PC-3 (cell line): ENCODE results near the gene TANGO6. TPM values are rescaled to one million over a fixed set of nuclear protein-coding genes. Genes with fewer than 3 reads are reported as not detected.

ENCODE experiments used
- ATAC-seq: fragments of 200-7000 bp; cut with Tn5 transposase; 2 replicates; pipeline ENCODE4 v1.9.1; 2020; ENCODE audit warnings: mild to moderate bottlenecking, moderate library complexity
- BruUV-seq: library from RNA; stranded (reverse); fragments of 400-500 nt; replicated peaks from 2 replicates; lab custom pipeline; 2021; lab: Mats Ljungman, UMichigan
- CTCF ChIA-PET: fragments of 300-600 bp; sonication (Branson Sonifier 250); formaldehyde crosslinking; loops from one replicate; lab custom pipeline; 2022; ENCODE audit warnings: antibody characterized with exemption; lab: Charles Lee
- POLR2A ChIA-PET: fragments of 300-600 bp; sonication (Branson Sonifier 250); formaldehyde crosslinking; loops from one replicate; lab custom pipeline; 2022; ENCODE audit warnings: antibody characterized with exemption; ENCODE audit not compliant: unreplicated experiment; lab: Charles Lee
- DNase-seq: peaks from one replicate; pipeline ENCODE4 v3.0.0-alpha.2; 2015
- H2AFZ ChIP-seq: fragments of 300-600 bp; sonication (generic); 2 replicates; pipeline ENCODE4 v1.6.0; 2016; ENCODE audit warnings: antibody characterized with exemption, low read length
- H3F3A ChIP-seq: fragments of 300-600 bp; sonication (generic); one replicate; pipeline ENCODE4 v1.6.0; 2017; ENCODE audit warnings: antibody characterized with exemption, low read length, control low read depth, mild to moderate bottlenecking; ENCODE audit not compliant: unreplicated experiment
- H3K27ac ChIP-seq: fragments of 300-600 bp; sonication (generic); 2 replicates; pipeline ENCODE4 v1.5.1; 2016; ENCODE audit warnings: mild to moderate bottlenecking, low read length
- H3K27me3 ChIP-seq: fragments of 300-600 bp; sonication (generic); 2 replicates; pipeline ENCODE4 v1.6.1; 2016; ENCODE audit warnings: low read length, mixed read lengths
- H3K36me3 ChIP-seq: fragments of 300-600 bp; sonication (generic); 2 replicates; pipeline ENCODE4 v1.6.1; 2016; ENCODE audit warnings: low read depth, mixed run types, low read length, mixed read lengths
- H3K4me1 ChIP-seq: fragments of 300-600 bp; sonication (generic); 2 replicates; pipeline ENCODE4 v1.5.1; 2016; ENCODE audit warnings: low read length; ENCODE audit not compliant: insufficient read depth
- H3K4me2 ChIP-seq: fragments of 300-600 bp; sonication (generic); 2 replicates; pipeline ENCODE4 v1.6.0; 2016; ENCODE audit warnings: low read length
- H3K4me3 ChIP-seq: fragments of 300-600 bp; sonication (generic); 2 replicates; pipeline ENCODE4 v1.5.1; 2016; ENCODE audit warnings: mild to moderate bottlenecking, low read length, mixed read lengths
- H3K79me2 ChIP-seq: fragments of 300-600 bp; sonication (generic); 2 replicates; pipeline ENCODE4 v1.6.1; 2017; ENCODE audit warnings: low read length, mixed read lengths
- H3K9ac ChIP-seq: fragments of 300-600 bp; sonication (generic); 2 replicates; pipeline ENCODE4 v1.6.0; 2016; ENCODE audit warnings: mild to moderate bottlenecking, low read length
- H3K9me2 ChIP-seq: fragments of 300-600 bp; sonication (generic); replicated peaks from 2 replicates; pipeline ENCODE4 v1.6.1; 2016; ENCODE audit warnings: mixed run types, low read length, mixed read lengths
- H3K9me3 ChIP-seq: fragments of 300-600 bp; sonication (generic); 2 replicates; pipeline ENCODE4 v1.6.1; 2016; ENCODE audit warnings: low read length, mixed read lengths
- H4K20me1 ChIP-seq: fragments of 300-600 bp; sonication (generic); 2 replicates; pipeline ENCODE4 v1.6.1; 2016; ENCODE audit warnings: low read length, mixed read lengths
- EZH2 ChIP-seq: fragments of 300-600 bp; sonication (generic); IDR thresholded peaks from one replicate; pipeline ENCODE4 v1.6.1; 2017; ENCODE audit warnings: antibody characterized with exemption, mild to moderate bottlenecking, low read length; ENCODE audit not compliant: unreplicated experiment
- EZH2phosphoT487 ChIP-seq: fragments of 300-600 bp; sonication (generic); IDR thresholded peaks from 2 replicates; pipeline ENCODE4 v1.6.1; 2018; ENCODE audit warnings: mild to moderate bottlenecking, antibody characterized with exemption, low read length, borderline replicate concordance
- intact Hi-C: fragments of 100-400 bp; cut with micrococcal nuclease; formaldehyde crosslinking; loops from 2 replicates; pipeline ENCODE4 v1.9.0; 2023
- total RNA-seq: library from RNA; depleted of rRNA; stranded (reverse); fragments of >200 nt; gene quantifications from 2 replicates; pipeline ENCODE4 v1.2.3, GENCODE V29; 2014
- TF ChIP-seq, protein P1 (sequence below): fragments of 300-600 bp; sonication (generic); conservative IDR thresholded peaks from 2 replicates; pipeline ENCODE4 v1.5.1; 2017; ENCODE audit warnings: antibody characterized with exemption, low read depth, mild to moderate bottlenecking, low read length

The TANGO6 gene
- total RNA-seq, 1 experiment from 2014 or later: 9.4 TPM

DNA sequence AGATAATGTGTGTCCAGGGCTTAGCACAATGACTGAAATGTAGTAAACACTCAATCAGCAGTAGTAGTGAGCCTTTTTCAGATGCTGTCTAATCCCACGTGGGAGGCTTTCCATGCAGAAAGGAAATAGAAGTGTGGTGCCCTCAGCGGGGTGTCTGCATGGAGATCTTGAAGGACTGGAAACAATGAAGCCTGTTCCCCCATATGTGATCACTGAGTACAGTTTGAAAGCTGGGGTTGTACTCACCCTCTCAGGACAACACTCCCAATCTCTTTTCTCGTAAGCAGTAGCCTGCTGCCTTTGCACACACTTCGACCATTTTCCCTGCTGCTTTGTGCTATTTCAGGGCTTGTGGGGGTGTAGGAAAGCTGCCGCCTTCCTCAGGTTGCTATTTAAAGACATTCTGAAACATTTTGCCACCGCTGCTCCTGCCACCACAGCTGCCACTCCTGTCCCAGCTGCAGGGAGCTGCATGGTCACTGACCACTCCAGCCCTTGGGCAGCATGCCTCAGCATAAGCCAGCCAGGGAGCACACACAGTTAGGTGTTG, 221.5 kb downstream of the TANGO6 start:
- no peak for DNase-seq
- H3K79me2 ChIP-seq: no peaks in the 10 kb centered on the region
- no TSS peak for BruUV-seq
- no peaks in the 10 kb centered on the region for H3K9me2 ChIP-seq
- H3K27ac ChIP-seq: peak overlapping the region; percentile 72
- TF ChIP-seq EZH2: no peak
- H3K9me3 ChIP-seq: no peaks in the 10 kb centered on the region
- POLR2A ChIA-PET: interaction anchor here (0.6 to 0.7 kb wide), 2 partner anchors 42 to 167 kb away, joined by 3 to 4 read pairs; no protein-coding TSS in a partner anchor
- no peaks in the 10 kb centered on the region for H3K27me3 ChIP-seq
- intact Hi-C loops: no loop called here
- H3K9ac ChIP-seq: no peak overlapping the region
- ATAC-seq: no peak
- H2AFZ ChIP-seq: no peak overlapping the region
- H3K4me3 ChIP-seq: no peak overlapping the region
- H3K36me3 ChIP-seq: no peaks in the 10 kb centered on the region
- H3F3A ChIP-seq: no peaks in the 10 kb centered on the region
- H3K4me1 ChIP-seq: peaks cover 22% of the 10 kb centered on the region
- no peaks in the 10 kb centered on the region for H4K20me1 ChIP-seq
- CTCF ChIA-PET: no interaction called here
- no peak overlapping the region for H3K4me2 ChIP-seq

DNA sequence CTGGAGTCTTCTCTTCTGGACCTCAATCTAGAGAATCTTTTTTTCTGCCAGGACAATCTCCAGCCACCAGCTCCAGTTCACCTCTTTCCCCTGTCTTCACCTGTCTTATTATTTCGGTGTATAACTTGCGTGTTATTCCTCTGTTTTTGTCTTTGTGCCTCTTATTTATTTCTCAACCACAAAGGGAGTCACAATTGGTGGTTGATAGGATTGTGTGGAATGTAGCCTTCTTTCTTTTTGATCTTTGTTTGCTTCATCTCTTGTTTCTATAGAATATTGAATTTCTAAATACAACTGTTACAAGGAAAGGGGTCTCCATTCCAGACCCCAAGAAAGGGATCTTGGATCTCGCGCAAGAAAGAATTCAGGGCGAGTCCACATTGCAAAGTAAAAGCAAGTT, 226.2 kb downstream of the TANGO6 start:
- no peak for ATAC-seq
- no peak overlapping the region for H3K4me3 ChIP-seq
- TF ChIP-seq EZH2phosphoT487 (no peak), EZH2 (no peak)
- TF ChIP-seq, protein P1, sequence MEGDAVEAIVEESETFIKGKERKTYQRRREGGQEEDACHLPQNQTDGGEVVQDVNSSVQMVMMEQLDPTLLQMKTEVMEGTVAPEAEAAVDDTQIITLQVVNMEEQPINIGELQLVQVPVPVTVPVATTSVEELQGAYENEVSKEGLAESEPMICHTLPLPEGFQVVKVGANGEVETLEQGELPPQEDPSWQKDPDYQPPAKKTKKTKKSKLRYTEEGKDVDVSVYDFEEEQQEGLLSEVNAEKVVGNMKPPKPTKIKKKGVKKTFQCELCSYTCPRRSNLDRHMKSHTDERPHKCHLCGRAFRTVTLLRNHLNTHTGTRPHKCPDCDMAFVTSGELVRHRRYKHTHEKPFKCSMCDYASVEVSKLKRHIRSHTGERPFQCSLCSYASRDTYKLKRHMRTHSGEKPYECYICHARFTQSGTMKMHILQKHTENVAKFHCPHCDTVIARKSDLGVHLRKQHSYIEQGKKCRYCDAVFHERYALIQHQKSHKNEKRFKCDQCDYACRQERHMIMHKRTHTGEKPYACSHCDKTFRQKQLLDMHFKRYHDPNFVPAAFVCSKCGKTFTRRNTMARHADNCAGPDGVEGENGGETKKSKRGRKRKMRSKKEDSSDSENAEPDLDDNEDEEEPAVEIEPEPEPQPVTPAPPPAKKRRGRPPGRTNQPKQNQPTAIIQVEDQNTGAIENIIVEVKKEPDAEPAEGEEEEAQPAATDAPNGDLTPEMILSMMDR: no peak
- no peak overlapping the region for H2AFZ ChIP-seq
- POLR2A ChIA-PET: no interaction called here
- no peaks in the 10 kb centered on the region for H3K79me2 ChIP-seq
- peaks cover 11% of the 10 kb centered on the region for H3F3A ChIP-seq
- intact Hi-C loops: no loop called here
- H3K9me3 ChIP-seq: no peaks in the 10 kb centered on the region
- H3K27ac ChIP-seq: no peak overlapping the region
- H3K27me3 ChIP-seq: no peaks in the 10 kb centered on the region
- no peak for DNase-seq
- H3K9me2 ChIP-seq: no peaks in the 10 kb centered on the region
- BruUV-seq: no TSS peak
- no peak overlapping the region for H3K4me2 ChIP-seq
- no peaks in the 10 kb centered on the region for H3K36me3 ChIP-seq
- CTCF ChIA-PET: no interaction called here
- H3K4me1 ChIP-seq: peaks cover 44% of the 10 kb centered on the region
- H3K9ac ChIP-seq: no peak overlapping the region
- no peaks in the 10 kb centered on the region for H4K20me1 ChIP-seq

DNA sequence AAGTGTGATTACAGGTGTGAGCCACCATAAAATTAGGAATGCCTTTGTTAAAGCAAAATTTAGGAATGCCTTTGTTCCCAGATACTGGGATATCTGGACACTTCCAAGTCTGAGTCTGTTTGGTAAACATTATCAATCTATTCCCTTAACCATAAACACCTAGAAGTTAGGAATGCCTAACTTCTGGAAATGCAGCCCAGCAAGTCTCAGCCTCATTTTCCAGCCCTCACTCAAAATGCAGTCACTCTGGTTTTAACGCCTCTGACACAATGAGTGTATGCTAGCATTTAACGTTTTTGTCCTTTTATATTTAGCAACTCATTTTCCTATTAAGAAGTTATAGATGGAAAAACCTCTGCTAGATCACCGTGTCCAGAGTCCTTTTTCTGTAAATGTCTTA, 227.7 kb downstream of the TANGO6 start:
- no peak for TF ChIP-seq EZH2phosphoT487
- TF ChIP-seq, protein P1: no peak
- no peak for TF ChIP-seq EZH2
- DNase-seq (no peak), ATAC-seq (no peak)
- Histone ChIP-seq H4K20me1 (no peaks in the 10 kb centered on the region), H3K79me2 (no peaks in the 10 kb centered on the region), H3K4me2 (no peak overlapping the region), H3K9ac (no peak overlapping the region), H2AFZ (no peak overlapping the region), H3K9me2 (no peaks in the 10 kb centered on the region), H3F3A (peaks cover 11% of the 10 kb centered on the region), H3K36me3 (no peaks in the 10 kb centered on the region), H3K9me3 (no peaks in the 10 kb centered on the region), H3K27ac (peak overlapping the region; percentile 98), H3K27me3 (no peaks in the 10 kb centered on the region), H3K4me3 (no peak overlapping the region), H3K4me1 (peaks cover 36% of the 10 kb centered on the region)
- CTCF ChIA-PET: no interaction called here
- intact Hi-C loops: no loop called here
- no TSS peak for BruUV-seq
- POLR2A ChIA-PET: no interaction called here
